Right lobe of liver (tissue), 6 donors: ENCODE measurements around the gene ADCY5. TPM values are rescaled to one million over a fixed set of nuclear protein-coding genes. Genes with fewer than 3 reads are reported as not detected.

Experiments used
- ATAC-seq, 4 donors: fragments of 200-7000 bp; cut with Tn5 transposase; one replicate each; pipeline ENCODE4 v1.9.1; 2020; ENCODE audit warnings: mild to moderate bottlenecking in 4 of 4, moderate library complexity in 4 of 4
- DNase-seq, 3 donors: peaks; one replicate each; pipeline ENCODE4 v3.0.0-alpha.2; 2020
- H3K27ac ChIP-seq, 3 donors: fragments of 200-600 bp; one replicate each; pipeline ENCODE4 v1.8.0; 2022
- H3K27me3 ChIP-seq, 2 donors: fragments of 200-600 bp; one replicate each; pipeline ENCODE4 v1.8.0; 2022
- H3K36me3 ChIP-seq, 4 donors: fragments of 200-600 bp; sonication (generic) in 1 of 4; one replicate each; pipeline versions ENCODE4 v1.5.1 to v1.8.0; 2017 to 2022; ENCODE audit warnings: control low read depth in 1 of 4
- H3K4me1 ChIP-seq, 4 donors: fragments of 200-600 bp; sonication (generic) in 1 of 4; one replicate each; pipeline versions ENCODE4 v1.5.1 to v1.8.0; 2017 to 2022; ENCODE audit warnings: control low read depth in 1 of 4
- H3K4me3 ChIP-seq, 3 donors: fragments of 200-600 bp; one replicate each; pipeline ENCODE4 v1.8.0; 2022
- H3K9me3 ChIP-seq, 4 donors: fragments of 200-600 bp; sonication (generic) in 1 of 4; one replicate each; pipeline versions ENCODE4 v1.5.1 to v1.8.0; 2017 to 2022; ENCODE audit warnings: control low read depth in 1 of 4
- CTCF ChIP-seq, 4 donors: fragments of 200-600 bp in 3 of 4; fragments of 450-650 bp in 1 of 4; IDR thresholded peaks; one replicate each; pipeline versions ENCODE4 v1.5.1 to v1.8.0; 2016 to 2022; ENCODE audit warnings: antibody characterized with exemption in 4 of 4, mild to moderate bottlenecking in 2 of 4
- POLR2A ChIP-seq: fragments of 450-650 bp; IDR thresholded peaks from one replicate; pipeline ENCODE4 v1.6.1; 2017; ENCODE audit warnings: antibody characterized with exemption, mild to moderate bottlenecking
- WGBS: methylation state at CpG from one replicate; pipeline ENCODE4 v1.1.6; 2018; ENCODE audit warnings: low coverage, low lambda C conversion rate; ENCODE audit not compliant: insufficient coverage; ENCODE audit errors: missing lambda C conversion rate; 5-methylcytosine and 5-hydroxymethylcytosine counted together
- intact Hi-C, 2 donors: fragments of 100-400 bp; cut with DNase I; formaldehyde crosslinking; loops; one replicate each; pipeline versions ENCODE4 v1.11.2 to v1.14.1; 2022
- total RNA-seq, 6 experiments: library from RNA; depleted of rRNA in 2 of 6; stranded (reverse); fragments of >200 nt in 2 of 6; fragmentation: NEBNext Ultra II Directional in 3 of 6; extraction: Animal tissue kit (Norgen Biotek cat#: 25700) in 3 of 6; gene quantifications; one replicate each; pipeline versions ENCODE4 v1.1.0 to v1.2.4, GENCODE V29; 2016 to 2023
- donor health status: DM: no; HTN: yes; CAD: no.
- donor health status: DM: no; HTN: no; CAD: no.
- donor health status: DM: no; HTN: no; CAD: no.
- donor health status: DM: no; HTN: yes; CAD: no.
- donor health status: DM: no; HTN: yes; CAD: no.

ADCY5 gene
- total RNA-seq, 6 experiments from 2014 or later = 1.9 to 3.7 (median 2.7) TPM

- Histone ChIP-seq H3K36me3 (no peaks in the 10 kb centered on the region), H3K4me3 (no peak overlapping the region), H3K27me3 (no peaks in the 10 kb centered on the region), H3K27ac (no peak overlapping the region), H3K9me3 (no peaks in the 10 kb centered on the region), H3K4me1 (peaks cover 0 to 19% (median 5%) of the 10 kb centered on the region in 4 donors)
- intact Hi-C loops = loop anchor here (5.0 kb wide), 3 partner anchors 160 to 230 kb away; no protein-coding TSS in a partner anchor
- DNase-seq = peak in 1 of 3 donors; percentile 27
- no peak for TF ChIP-seq POLR2A
- TF ChIP-seq CTCF (IDR thresholded peaks at IDR 0.05) = no peak
- WGBS = 74% methylated on average over 3 of the region's 12 CpGs
- ATAC-seq = no peak
Measured at GRCh38 chr3:123327480-123327879, 121.4 kb downstream of the ADCY5 start.

- H3K4me3 ChIP-seq = no peak overlapping the region
- H3K27ac ChIP-seq = no peak overlapping the region
- peaks cover 0 to 19% (median 5%) of the 10 kb centered on the region in 4 donors for H3K4me1 ChIP-seq
- no peaks in the 10 kb centered on the region for H3K36me3 ChIP-seq
- H3K9me3 ChIP-seq = no peaks in the 10 kb centered on the region
- TF ChIP-seq POLR2A (no peak), CTCF (IDR thresholded peaks at IDR 0.05) (no peak)
- no peaks in the 10 kb centered on the region for H3K27me3 ChIP-seq
- ATAC-seq (no peak), DNase-seq (peak in 1 of 3 donors; percentile 20)
- intact Hi-C loops = loop anchor here (5.0 kb wide), 3 partner anchors 161 to 231 kb away; no protein-coding TSS in a partner anchor
- WGBS = 75% methylated on average over 3 of the region's 6 CpGs
Measured at GRCh38 chr3:123326531-123326930, 122.4 kb downstream of the ADCY5 start.

- H3K27ac ChIP-seq = no peak overlapping the region
- ATAC-seq = no peak
- TF ChIP-seq CTCF (IDR thresholded peaks at IDR 0.05) = no peak
- TF ChIP-seq POLR2A = no peak
- peaks cover 0 to 17% (median 5%) of the 10 kb centered on the region in 4 donors for H3K4me1 ChIP-seq
- H3K36me3 ChIP-seq = no peaks in the 10 kb centered on the region
- peak in 1 of 3 donors; percentile 31 for DNase-seq
- 93% methylated on average over 3 of the region's 8 CpGs for WGBS
- intact Hi-C loops = loop anchor here (5.0 kb wide), 3 partner anchors 161 to 231 kb away; no protein-coding TSS in a partner anchor
- H3K9me3 ChIP-seq = no peaks in the 10 kb centered on the region
- H3K4me3 ChIP-seq = no peak overlapping the region
- H3K27me3 ChIP-seq = no peaks in the 10 kb centered on the region
Measured at GRCh38 chr3:123325766-123326256, 123.1 kb downstream of the ADCY5 start.

GRCh38 chr3:123324880-123325765 is 123.8 kb downstream of the ADCY5 start:
- no peak for ATAC-seq
- intact Hi-C loops = loop anchor here (5.0 kb wide), 3 partner anchors 162 to 232 kb away; no protein-coding TSS in a partner anchor
- H3K9me3 ChIP-seq = no peaks in the 10 kb centered on the region
- DNase-seq = peak in 1 of 3 donors; percentile 43
- 83% methylated on average over 1 of the region's 15 CpGs for WGBS
- no peak overlapping the region for H3K4me3 ChIP-seq
- peaks cover 0 to 11% (median 1%) of the 10 kb centered on the region in 4 donors for H3K4me1 ChIP-seq
- no peaks in the 10 kb centered on the region for H3K36me3 ChIP-seq
- no peak overlapping the region for H3K27ac ChIP-seq
- TF ChIP-seq CTCF (IDR thresholded peaks at IDR 0.05) (no peak), POLR2A (no peak)
- no peaks in the 10 kb centered on the region for H3K27me3 ChIP-seq
